Ovary (tissue), 3 donors: ENCODE measurements around the gene GUCY2F.

Experiments
- CTCF ChIP-seq, 3 donors: fragments of 450-650 bp in 2 of 3; fragments of 200-600 bp in 1 of 3; IDR thresholded peaks; one replicate each; pipeline versions ENCODE4 v1.5.1 to v1.8.0; 2016 to 2022; ENCODE audit warnings: antibody characterized with exemption in 3 of 3, mild to moderate bottlenecking in 1 of 3
- EP300 ChIP-seq: sonication (generic); formaldehyde crosslinking; IDR thresholded peaks from one replicate; pipeline ENCODE4 v1.6.1; 2017; ENCODE audit warnings: antibody characterized with exemption
- POLR2A ChIP-seq: fragments of 450-650 bp; IDR thresholded peaks from one replicate; pipeline ENCODE4 v1.6.1; 2017; ENCODE audit warnings: antibody characterized with exemption, mild to moderate bottlenecking, moderate library complexity
- donor health status: DM: no; HTN: no; CAD: no.

GRCh38 chrX:109350551-109350950 is 131.3 kb downstream of the GUCY2F start:
- TF ChIP-seq POLR2A: no peak
- TF ChIP-seq CTCF (IDR thresholded peaks at IDR 0.05): no peak
- no peak for TF ChIP-seq EP300
